Activated naive CD8-positive, alpha-beta T cell treated with anti-CD3 and anti-CD28 coated beads, Interleukin-2, amount 50 U/mL, for 16 hours (primary cell): ENCODE data around the gene INPP5A.

Experiments
- DNase-seq: peaks from one replicate; pipeline ENCODE4 v3.0.0-alpha.2; 2020; ENCODE audit warnings: low read depth, low spot score

Gene INPP5A

GRCh38 chr10:132627666-132628531, 90.3 kb downstream of the INPP5A start:
- no peak for DNase-seq

GRCh38 chr10:132628966-132629900, 91.6 kb downstream of the INPP5A start:
- no peak for DNase-seq

GRCh38 chr10:132630156-132630555, 92.6 kb downstream of the INPP5A start:
- DNase-seq = no peak

GRCh38 chr10:132630666-132631337, 93.2 kb downstream of the INPP5A start:
- DNase-seq = no peak

- no peak for DNase-seq
These were observed 93.8 kb downstream of the INPP5A start for GRCh38 chr10:132631338-132631735.

GRCh38 chr10:132632091-132632561, 94.5 kb downstream of the INPP5A start:
- no peak for DNase-seq

DNA sequence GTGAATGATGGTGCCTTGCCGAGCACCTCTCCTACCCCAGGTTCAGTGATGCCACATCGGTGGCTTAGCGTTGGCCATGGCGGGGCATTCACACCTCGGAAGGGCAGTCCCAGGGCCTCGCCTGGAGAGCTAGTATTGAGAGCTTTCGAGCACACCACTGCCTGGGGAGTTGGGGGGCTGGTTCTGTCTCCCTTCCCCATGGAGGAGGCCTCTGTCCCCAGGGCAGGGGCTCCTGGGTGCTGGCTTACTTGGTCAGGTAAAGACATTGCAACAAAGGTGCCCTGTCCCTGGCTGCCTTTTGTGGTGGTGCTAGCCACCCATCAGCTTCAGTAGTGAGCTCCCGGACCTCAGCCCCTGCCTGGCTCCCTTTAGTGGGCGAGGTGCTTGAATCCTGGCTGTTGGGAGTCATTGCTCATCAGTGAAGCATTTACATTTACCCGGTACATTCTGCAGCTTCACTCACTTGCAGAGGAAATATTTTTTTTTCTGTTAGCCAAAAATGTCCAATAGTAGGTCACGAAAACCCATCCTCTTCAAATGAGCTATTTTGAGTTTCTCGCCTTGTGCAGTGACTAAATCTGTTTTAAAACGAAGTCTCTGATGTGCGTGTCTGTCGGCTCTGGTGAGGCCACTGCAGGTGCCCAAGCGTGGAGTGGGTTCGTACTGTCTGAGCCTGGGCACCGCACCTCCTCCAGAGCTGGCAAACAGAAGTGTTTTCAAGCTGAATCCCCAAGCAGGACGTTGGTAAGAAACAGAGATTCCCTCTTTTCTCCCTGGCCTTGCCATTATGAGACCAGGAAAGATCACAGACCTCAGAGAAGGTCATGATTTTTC, 95.5 kb downstream of the INPP5A start:
- no peak for DNase-seq

DNA sequence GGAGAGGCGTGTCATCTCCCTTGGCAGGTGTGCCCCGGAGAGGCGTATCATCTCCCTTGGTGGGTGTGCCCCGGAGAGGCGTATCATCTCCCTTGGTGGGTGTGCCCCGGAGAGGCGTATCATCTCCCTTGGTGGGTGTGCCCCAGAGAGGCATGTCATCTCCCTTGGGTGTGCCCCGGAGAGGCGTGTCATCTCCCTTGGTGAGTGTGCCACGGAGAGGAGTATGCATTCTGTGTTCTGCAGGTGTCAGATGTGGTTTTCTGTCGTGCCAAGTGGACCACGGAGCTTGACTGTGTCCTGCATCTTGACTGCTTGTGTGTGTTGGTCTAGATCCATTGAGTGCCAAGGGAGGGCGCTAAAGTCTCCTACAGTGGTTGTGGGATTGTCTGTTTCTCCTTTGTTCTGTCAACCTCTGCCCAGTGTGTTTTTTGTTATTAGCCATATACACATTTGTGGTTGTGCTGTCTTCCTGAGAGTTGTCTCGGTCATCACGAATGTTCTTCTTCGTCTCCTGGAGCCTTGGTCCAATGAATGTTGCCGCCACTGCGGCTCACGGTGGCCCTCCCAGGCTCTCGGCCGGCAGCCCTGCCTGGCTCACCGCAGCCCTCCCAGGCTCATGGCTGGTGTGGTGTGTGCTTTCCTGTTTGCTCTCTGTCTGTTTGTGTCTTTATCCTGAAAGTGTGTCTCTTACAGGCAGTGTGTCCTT, 96.8 kb downstream of the INPP5A start:
- no peak for DNase-seq

DNA sequence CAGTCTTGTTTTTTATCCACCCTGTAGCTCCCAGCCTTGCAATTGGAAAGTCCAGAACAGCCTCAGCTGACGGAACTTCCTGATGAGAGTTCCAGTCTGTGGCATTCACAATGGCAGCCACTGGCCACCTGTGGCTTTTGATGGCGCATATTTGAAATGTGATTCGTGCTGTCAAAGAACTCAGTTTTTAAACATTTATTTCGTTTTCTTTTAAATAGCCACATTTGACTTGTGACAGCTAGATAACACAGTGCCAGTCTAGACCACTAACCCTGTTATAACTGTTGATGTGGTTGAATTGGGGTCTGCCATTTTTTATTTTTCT, 97.3 kb downstream of the INPP5A start:
- no peak for DNase-seq

DNA sequence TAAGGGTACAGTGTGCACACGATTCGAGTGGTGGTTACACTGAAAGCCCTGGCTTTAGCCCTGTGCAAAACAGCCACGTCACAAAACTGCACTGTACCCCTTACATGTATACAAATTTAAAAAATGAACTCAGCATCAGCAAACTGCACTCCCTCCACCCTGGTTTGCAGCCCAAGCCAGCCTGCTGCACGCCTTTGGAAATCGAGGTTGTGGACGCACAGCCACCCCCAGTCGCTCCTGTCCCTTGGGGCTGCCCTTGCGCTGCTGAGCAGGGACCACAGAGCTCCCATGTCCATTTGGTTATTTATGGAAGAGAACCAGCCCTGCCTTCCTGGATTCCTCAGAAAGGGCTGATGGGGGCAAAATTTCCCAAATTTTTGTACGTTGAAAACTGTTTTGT, 98.8 kb downstream of the INPP5A start:
- DNase-seq = no peak

DNA sequence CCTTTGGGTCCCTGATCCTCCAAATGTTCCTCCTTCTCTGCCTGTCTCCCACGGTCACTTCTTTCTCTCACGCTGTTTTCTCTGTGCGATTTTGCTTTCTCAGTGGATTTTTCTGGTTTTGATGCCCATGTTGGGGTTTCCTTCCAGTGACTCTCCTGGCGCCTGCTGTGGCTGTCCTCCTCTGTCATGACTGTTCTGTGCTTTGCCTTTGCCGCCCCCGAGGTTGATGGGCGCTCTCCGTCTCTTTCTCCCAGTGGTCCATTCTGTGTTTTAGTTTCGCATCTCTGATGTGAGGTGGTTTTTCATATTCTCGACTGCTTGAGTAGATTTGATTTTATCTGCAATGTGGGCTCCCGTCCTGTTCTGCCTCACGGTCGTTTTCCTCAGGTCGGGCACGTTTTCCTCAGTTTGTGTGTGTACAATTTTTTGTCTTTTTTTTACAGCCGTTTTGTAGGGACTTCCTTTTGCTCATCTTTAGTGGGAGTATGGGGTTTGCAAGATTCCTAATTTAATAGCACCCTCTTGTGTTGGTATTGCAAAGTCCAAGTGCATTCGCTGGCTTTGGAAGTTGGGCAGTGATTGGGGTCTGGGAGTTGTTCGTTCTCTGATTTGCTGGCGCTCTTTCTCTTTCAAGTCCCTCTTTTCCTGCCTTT, 100.0 kb downstream of the INPP5A start:
- DNase-seq = no peak

GRCh38 chr10:132638130-132638515, 100.5 kb downstream of the INPP5A start:
- DNase-seq = no peak

GRCh38 chr10:132639470-132639869, 101.9 kb downstream of the INPP5A start:
- DNase-seq = no peak

DNA sequence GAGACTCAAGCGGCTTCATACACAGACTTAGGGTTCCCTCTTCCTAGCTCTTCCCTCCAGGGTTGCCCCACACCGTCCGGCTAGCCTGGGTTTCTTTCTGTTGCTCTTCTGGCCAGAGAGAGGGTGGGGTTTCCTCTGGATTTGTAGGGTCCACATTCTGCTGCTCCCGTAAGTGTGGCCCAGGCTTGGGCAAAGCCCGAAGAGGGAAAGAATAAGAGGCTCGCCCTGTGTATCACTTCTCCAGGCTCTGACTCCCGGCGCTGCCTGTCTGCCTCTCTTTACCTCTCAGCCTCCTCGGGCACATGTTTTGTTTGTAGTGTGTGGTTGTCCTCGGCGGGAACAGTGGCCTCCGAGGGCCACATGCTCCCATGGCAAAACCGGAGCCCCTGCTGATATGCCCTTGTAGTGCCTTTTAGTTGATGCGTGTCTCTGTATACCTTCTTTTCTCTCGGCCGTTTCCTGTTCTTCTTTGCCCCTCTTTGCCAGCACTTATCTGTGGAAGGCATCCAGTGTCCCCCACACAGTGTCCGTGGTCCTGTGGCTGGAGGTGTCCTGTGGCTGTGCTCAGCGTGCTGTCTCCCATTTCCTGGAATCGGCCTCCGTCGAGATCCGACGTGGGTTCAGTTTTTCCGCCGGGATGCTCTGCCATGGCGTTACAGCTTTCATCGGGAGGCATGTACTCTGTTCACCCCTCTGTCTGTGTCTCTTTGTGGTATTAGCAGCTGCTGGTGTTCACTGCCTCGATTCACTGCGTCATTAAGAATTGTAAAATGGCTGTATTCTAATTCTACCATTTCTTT, 102.9 kb downstream of the INPP5A start:
- no peak for DNase-seq

DNA sequence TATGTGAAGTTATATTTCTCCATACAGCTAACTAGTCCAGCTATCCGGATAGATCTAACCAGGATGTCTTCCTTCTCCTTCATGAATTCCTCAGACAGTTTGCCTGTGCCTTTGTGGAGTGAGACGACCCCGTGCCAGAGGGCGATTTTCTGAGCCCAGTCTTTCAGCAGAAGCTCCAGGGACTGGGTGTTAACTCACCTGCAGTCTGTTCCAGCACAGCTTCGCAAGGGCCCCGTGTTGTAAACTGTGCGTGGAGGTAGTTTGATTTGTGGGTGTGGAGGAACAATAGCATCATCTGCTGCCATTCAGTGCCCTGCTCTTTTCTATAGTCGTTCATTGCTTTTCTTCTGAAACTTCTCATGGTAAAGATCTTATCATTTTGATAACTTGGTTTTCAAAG, 103.8 kb downstream of the INPP5A start:
- DNase-seq = no peak

DNA sequence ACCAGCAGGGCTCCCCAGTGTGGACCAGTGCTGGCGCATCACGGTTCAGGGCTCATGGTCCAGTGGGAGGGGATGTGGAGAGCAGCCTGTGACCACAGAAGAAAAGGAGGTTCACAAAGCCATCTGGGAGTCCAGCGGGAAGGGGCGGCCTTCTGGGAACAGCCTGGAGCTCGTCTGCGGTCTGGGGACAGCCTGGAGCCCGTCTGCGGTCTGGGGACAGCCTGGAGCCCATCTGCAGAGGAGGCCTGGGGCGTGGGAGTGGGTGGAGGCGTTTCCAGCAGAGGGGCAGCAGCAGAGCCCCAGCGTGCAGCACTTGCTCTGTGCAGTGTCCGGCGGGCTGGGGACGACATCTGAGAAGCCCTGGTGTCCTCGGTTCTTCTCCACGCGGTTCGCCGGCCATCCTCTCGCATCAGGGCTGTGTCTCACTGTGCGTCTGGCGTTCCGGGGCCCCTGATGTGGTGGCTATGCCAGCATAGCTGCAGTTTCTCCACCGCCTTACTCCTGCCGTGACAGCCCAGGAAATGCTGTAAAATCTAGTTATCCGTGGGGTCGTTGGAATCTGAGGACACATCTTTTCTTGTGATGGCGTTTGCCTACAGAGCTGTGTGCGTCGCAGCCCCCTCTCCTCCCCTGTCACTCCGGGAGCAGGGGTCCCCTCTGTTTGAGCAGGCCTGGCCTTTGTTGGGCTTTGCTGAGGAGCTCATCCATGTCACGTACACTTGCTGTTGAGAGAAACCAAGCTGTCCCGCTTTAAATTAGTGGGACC, 104.6 kb downstream of the INPP5A start:
- no peak for DNase-seq

DNA sequence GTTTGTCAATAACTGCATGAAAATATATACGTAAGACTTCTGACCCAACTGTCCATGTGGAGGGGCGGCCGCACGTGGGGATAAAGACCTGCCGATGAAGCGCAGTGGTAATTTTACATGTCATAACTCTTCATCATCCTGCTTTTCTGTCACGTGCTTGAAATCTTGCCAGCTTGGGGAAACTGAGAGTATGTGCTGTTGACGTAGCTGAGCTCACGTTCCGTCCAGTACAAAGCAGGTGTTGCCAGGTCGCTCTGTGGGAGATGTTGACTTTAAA, 105.1 kb downstream of the INPP5A start:
- no peak for DNase-seq

DNA sequence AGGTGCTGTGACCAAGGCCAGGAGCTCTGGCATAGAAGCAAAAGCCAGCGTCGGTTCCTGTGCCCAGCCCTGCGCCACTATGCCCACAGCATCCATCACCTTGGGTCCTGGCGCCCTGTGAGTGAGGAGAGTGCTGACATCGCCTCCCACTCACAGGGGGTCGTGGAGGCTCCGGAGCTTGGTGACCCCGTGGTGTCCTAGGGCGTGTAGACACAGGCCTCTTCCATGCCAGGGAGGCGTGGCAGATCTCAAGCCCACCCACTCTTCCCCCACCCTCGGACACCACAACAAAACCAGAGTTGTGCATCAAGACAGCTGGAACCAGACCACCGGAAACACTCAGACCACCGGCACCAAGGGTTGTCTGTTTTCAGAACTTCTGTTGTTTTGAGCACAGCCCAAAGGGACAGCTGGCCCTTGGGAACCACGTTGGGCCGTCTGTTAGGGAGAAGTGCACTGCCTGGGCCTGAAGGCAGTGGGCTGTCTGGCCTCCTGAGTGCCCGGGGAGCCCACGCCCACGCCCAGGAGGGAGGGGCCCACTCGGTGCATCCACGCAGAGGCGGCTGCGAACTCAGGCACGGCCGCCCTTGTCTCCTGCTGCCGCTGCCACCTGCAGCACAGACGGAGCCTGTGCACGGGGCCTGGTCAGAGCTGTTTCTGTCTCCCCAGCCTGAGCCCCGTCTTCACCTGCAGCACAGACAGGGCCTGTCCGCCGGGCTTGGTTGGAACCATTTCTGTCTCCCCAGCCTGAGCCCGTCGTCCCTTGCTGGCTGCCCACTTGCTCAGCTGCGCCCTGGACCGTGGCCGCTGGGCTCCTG, 106.3 kb downstream of the INPP5A start:
- DNase-seq = no peak
